Measurements from ENCODE around the gene PRKX. TPM values are rescaled to one million over a fixed set of nuclear protein-coding genes. Genes with fewer than 3 reads are reported as not detected.
"Not testable (repeated sequence)": the region's sequence is repeated elsewhere in the genome, so short reads cannot be mapped to it uniquely, and the experiment has no call there.

Gene PRKX
- polyA plus RNA-seq, 1 experiment: 13.7 TPM

- no peak for DNase-seq (ENCODE audit: low read depth, low spot score)
- Histone ChIP-seq H3K9me3 (ENCODE audit: control insufficient read depth, insufficient read depth, low read length) (no peaks in the 10 kb centered on the region), H3K27ac (ENCODE audit: low read depth, low read length) (no peak overlapping the region), H3K27me3 (ENCODE audit: control insufficient read depth, insufficient read depth, low read length) (no peaks in the 10 kb centered on the region), H3K4me3 (ENCODE audit: low read depth, low read length) (no peak overlapping the region)
- ChIA-PET POLR2A (no interaction called here), CTCF (interaction anchor here (0.6 kb wide), 2 partner anchors 173 to 763 kb away, joined by 4 to 6 read pairs; no protein-coding TSS in a partner anchor)
- peak; percentile 57 for TF ChIP-seq CTCF (IDR thresholded peaks at IDR 0.05; ENCODE audit: low read depth, low read length)
Measured at GRCh38 chrX:3638280-3638873, 75.1 kb downstream of the PRKX start.

DNA sequence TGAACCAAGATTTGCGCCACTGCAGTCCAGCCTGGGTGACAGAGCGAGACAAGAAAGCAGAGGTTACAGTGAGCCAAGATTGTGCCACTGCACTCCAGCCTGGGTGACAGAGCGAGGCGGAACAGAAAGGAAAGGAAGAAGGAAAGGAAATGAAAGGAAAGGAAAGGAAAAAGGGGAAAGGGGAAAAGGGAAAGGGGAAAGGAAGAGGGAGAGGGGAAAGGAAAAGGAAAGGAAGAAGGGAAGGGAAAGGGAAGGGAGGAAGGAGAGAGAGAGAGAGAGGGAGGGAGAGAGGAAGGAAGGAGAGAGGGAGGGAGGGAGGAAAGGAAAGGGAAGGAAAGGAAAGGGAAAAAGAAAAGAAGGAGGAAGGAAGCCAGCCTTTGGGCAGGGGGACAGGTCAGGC lies 76.6 kb downstream of the PRKX start:
- CTCF ChIA-PET: interaction anchor here (0.6 kb wide), 1 partner anchor 113 kb away, joined by 3 read pairs; no protein-coding TSS in a partner anchor
- no peak for DNase-seq (ENCODE audit: low read depth, low spot score)
- Histone ChIP-seq H3K27ac (ENCODE audit: low read depth, low read length) (no peak overlapping the region), H3K9me3 (ENCODE audit: control insufficient read depth, insufficient read depth, low read length) (no peaks in the 10 kb centered on the region), H3K27me3 (ENCODE audit: control insufficient read depth, insufficient read depth, low read length) (no peaks in the 10 kb centered on the region), H3K4me3 (ENCODE audit: low read depth, low read length) (no peak overlapping the region)
- POLR2A ChIA-PET: interaction anchor here (0.7 kb wide), 1 partner anchor 86 kb away, joined by 3 read pairs; no protein-coding TSS in a partner anchor
- TF ChIP-seq CTCF (IDR thresholded peaks at IDR 0.05; ENCODE audit: low read depth, low read length): no peak

DNA sequence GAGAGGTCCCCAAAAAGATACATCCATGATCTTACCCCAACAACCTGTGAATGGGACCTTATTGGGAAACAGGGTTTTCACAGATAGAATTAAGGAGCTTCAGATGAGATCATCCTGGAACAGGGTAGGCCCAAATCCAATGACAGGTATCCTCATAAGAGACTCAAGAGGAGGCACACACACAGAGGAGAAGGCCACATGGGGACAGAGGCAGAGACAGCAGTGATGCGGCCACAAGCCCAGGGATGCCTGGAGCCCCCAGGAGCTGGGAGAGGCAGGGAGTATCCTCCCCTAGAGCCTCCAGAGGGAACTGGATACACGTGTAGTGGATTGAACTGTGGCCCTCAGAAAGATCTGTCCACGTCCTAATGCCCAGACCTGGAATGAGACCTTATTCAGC lies 82.3 kb downstream of the PRKX start:
- CTCF ChIA-PET: no interaction called here
- H3K27me3 ChIP-seq (ENCODE audit: control insufficient read depth, insufficient read depth, low read length): no peaks in the 10 kb centered on the region
- H3K4me3 ChIP-seq (ENCODE audit: low read depth, low read length): no peak overlapping the region
- H3K9me3 ChIP-seq (ENCODE audit: control insufficient read depth, insufficient read depth, low read length): no peaks in the 10 kb centered on the region
- no peak overlapping the region for H3K27ac ChIP-seq (ENCODE audit: low read depth, low read length)
- DNase-seq (ENCODE audit: low read depth, low spot score): no peak
- POLR2A ChIA-PET: no interaction called here
- TF ChIP-seq CTCF (IDR thresholded peaks at IDR 0.05; ENCODE audit: low read depth, low read length): no peak

DNA sequence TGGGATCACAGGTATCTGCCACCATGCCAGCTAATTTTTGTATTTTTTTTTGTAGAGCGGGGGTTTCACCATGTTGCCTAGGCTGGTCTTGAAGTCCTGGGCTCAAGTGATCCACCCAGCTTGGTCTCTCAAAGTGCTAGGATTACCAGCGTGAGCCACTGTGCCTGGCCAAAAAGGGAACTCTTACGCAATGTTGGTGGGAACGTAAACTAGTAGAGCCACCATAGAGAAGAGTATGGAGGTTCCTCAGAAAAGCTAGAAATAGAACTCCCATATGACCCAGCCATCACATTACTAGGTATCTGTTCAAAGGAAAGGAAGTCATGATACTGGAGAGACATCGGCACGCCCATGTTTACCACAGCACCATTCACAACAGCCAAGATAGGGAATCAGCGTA lies 85.9 kb downstream of the PRKX start:
- no peak overlapping the region for H3K4me3 ChIP-seq (ENCODE audit: low read depth, low read length)
- CTCF ChIA-PET: no interaction called here
- DNase-seq (ENCODE audit: low read depth, low spot score): no peak
- H3K27me3 ChIP-seq (ENCODE audit: control insufficient read depth, insufficient read depth, low read length): no peaks in the 10 kb centered on the region
- no peak overlapping the region for H3K27ac ChIP-seq (ENCODE audit: low read depth, low read length)
- POLR2A ChIA-PET: no interaction called here
- TF ChIP-seq CTCF (IDR thresholded peaks at IDR 0.05; ENCODE audit: low read depth, low read length): no peak
- no peaks in the 10 kb centered on the region for H3K9me3 ChIP-seq (ENCODE audit: control insufficient read depth, insufficient read depth, low read length)

DNA sequence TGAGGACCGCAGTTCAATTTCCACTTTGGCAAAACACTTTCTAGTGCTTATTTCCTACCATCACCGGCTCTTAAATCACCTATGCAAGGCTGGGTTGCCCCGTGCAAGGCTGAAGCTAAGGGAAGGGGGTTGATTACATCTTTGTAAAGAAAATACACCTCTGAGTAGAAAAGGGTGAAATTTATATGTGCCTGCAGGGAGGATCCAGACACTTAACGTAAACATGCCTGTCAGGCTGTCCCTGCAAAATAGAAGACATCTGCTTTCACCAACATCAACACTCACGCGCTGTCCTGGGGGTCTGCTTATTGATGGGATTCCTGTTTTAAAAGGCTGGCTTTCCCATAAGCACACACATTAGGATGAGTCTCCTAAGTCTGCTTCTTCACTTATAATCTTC lies 92.0 kb downstream of the PRKX start:
- Histone ChIP-seq H3K27ac (ENCODE audit: low read depth, low read length) (no peak overlapping the region), H3K27me3 (ENCODE audit: control insufficient read depth, insufficient read depth, low read length) (no peaks in the 10 kb centered on the region), H3K4me3 (ENCODE audit: low read depth, low read length) (no peak overlapping the region), H3K9me3 (ENCODE audit: control insufficient read depth, insufficient read depth, low read length) (no peaks in the 10 kb centered on the region)
- DNase-seq (ENCODE audit: low read depth, low spot score): no peak
- no peak for TF ChIP-seq CTCF (IDR thresholded peaks at IDR 0.05; ENCODE audit: low read depth, low read length)
- ChIA-PET POLR2A (no interaction called here), CTCF (no interaction called here)

GRCh38 chrX:3611744-3612143 lies 101.7 kb downstream of the PRKX start:
- H3K9me3 ChIP-seq (ENCODE audit: control insufficient read depth, insufficient read depth, low read length); H3K27ac ChIP-seq (ENCODE audit: low read depth, low read length); CTCF ChIA-PET; H3K27me3 ChIP-seq (ENCODE audit: control insufficient read depth, insufficient read depth, low read length); H3K4me3 ChIP-seq (ENCODE audit: low read depth, low read length); POLR2A ChIA-PET; DNase-seq (ENCODE audit: low read depth, low spot score): not testable (repeated sequence)
